Activated CD8-positive, alpha-beta T cell treated with anti-CD3 and anti-CD28 coated beads, Interleukin-2, amount 10 ng/mL, durations not matched to agents 7 days and 5 days (primary cell): ENCODE measurements around the gene MAP1LC3A. TPM values are rescaled to one million over a fixed set of nuclear protein-coding genes. Genes with fewer than 3 reads are reported as not detected.
"Not testable (repeated sequence)": the region's sequence is repeated elsewhere in the genome, so short reads cannot be mapped to it uniquely, and the experiment has no call there.

Experiments
- ATAC-seq: fragments of 150-1000 bp; cut with Tn5 transposase; one replicate; pipeline ENCODE4 v1.10.0; 2021; ENCODE audit warnings: moderate library complexity
- CTCF ChIA-PET: fragments of 350-600 bp; sonication (Branson Sonifier 250); formaldehyde crosslinking; loops from one replicate; lab custom pipeline; 2021; ENCODE audit warnings: antibody characterized with exemption; lab: Charles Lee
- POLR2A ChIA-PET: fragments of 350-600 bp; sonication (Branson Sonifier 250); formaldehyde crosslinking; loops from one replicate; lab custom pipeline; 2021; ENCODE audit warnings: antibody characterized with exemption; lab: Charles Lee
- DNase-seq: peaks from one replicate; pipeline ENCODE4 v3.0.0-alpha.2; 2020
- H3K27ac Mint-ChIP-seq: one replicate; pipeline ENCODE4 v1.8.0; 2021; ENCODE audit warnings: mild to moderate bottlenecking, mixed read lengths
- H3K27me3 Mint-ChIP-seq: one replicate; pipeline ENCODE4 v1.8.0; 2021; ENCODE audit warnings: low read depth, mixed read lengths
- H3K36me3 Mint-ChIP-seq: one replicate; pipeline ENCODE4 v1.8.0; 2021; ENCODE audit warnings: low read depth, mixed read lengths
- H3K4me1 Mint-ChIP-seq: one replicate; pipeline ENCODE4 v1.8.0; 2021; ENCODE audit warnings: low read depth, mixed read lengths
- H3K4me3 Mint-ChIP-seq: one replicate; pipeline ENCODE4 v1.8.0; 2021; ENCODE audit warnings: mild to moderate bottlenecking, mixed read lengths
- H3K9me3 Mint-ChIP-seq: one replicate; pipeline ENCODE4 v1.8.0; 2022; ENCODE audit warnings: mixed read lengths; ENCODE audit not compliant: insufficient read depth
- total RNA-seq, 2 experiments: library from RNA; stranded (reverse); gene quantifications; one replicate each; pipeline ENCODE4 v1.2.3, GENCODE V29; 2021

Gene MAP1LC3A
- total RNA-seq: 1 to 10 TPM; 1.4 to 1.6 TPM

- peak within 1 kb of the TSS; percentile 84 for H3K27ac Mint-ChIP-seq
- peaks cover 3% of the 10 kb centered on the region for H3K36me3 Mint-ChIP-seq
- no peaks in the 10 kb centered on the region for H3K9me3 Mint-ChIP-seq
- no peaks in the 10 kb centered on the region for H3K27me3 Mint-ChIP-seq
- peak within 1 kb of the TSS; percentile 76 for H3K4me3 Mint-ChIP-seq
- ChIA-PET CTCF (interaction anchor here (0.9 to 1.9 kb wide), 6 partner anchors 25 to 246 kb away, joined by 3 to 11 read pairs (median 4); no protein-coding TSS in a partner anchor), POLR2A (interaction anchor here (1.1 to 1.2 kb wide), 2 partner anchors 42 to 125 kb away, joined by 3 read pairs; partner anchors contain the start of gene DYNLRB1)
- ATAC-seq (peak; percentile 87), DNase-seq (peak; percentile 92)
- H3K4me1 Mint-ChIP-seq: peaks cover 13% of the 10 kb centered on the region
These were observed at the start of gene MAP1LC3A for GRCh38 chr20:34558320-34559218. MAP1LC3A (plus strand) TSS chr20:34558718; CDS start chr20:34558869, 151 bp downstream.

GRCh38 chr20:34510575-34510974 is 47.9 kb upstream of the MAP1LC3A start:
- CTCF ChIA-PET: interaction anchor here (1.0 kb wide), 1 partner anchor 198 kb away, joined by 6 read pairs; no protein-coding TSS in a partner anchor
- no peak overlapping the region for H3K27ac Mint-ChIP-seq
- peaks cover 21% of the 10 kb centered on the region for H3K36me3 Mint-ChIP-seq

GRCh38 chr20:34511891-34512265 is 46.6 kb upstream of the MAP1LC3A start:
- Mint-ChIP-seq H3K27me3 (no peaks in the 10 kb centered on the region), H3K4me3 (no peak overlapping the region), H3K36me3 (peaks cover 15% of the 10 kb centered on the region), H3K27ac (no peak overlapping the region), H3K9me3 (no peaks in the 10 kb centered on the region), H3K4me1 (peaks cover 17% of the 10 kb centered on the region)
- no peak for DNase-seq
- CTCF ChIA-PET: interaction anchor here (1.8 kb wide), 1 partner anchor 199 kb away, joined by 15 read pairs; no protein-coding TSS in a partner anchor
- POLR2A ChIA-PET: no interaction called here
- ATAC-seq: no peak

More at GRCh38 chr20:34510575-34510974, 47.9 kb upstream of the MAP1LC3A start:
- ATAC-seq (no peak), DNase-seq (no peak)
- H3K4me3 Mint-ChIP-seq: no peak overlapping the region
- H3K4me1 Mint-ChIP-seq: peaks cover 15% of the 10 kb centered on the region
- no peaks in the 10 kb centered on the region for H3K27me3 Mint-ChIP-seq
- no peaks in the 10 kb centered on the region for H3K9me3 Mint-ChIP-seq
- POLR2A ChIA-PET: no interaction called here

GRCh38 chr20:34512266-34512954 is 46.1 kb upstream of the MAP1LC3A start:
- Mint-ChIP-seq H3K27ac (no peak overlapping the region), H3K4me1 (peaks cover 17% of the 10 kb centered on the region), H3K36me3 (peaks cover 15% of the 10 kb centered on the region), H3K9me3 (no peaks in the 10 kb centered on the region), H3K4me3 (no peak overlapping the region), H3K27me3 (no peaks in the 10 kb centered on the region)
- CTCF ChIA-PET: interaction anchor here (1.8 kb wide), 1 partner anchor 200 kb away, joined by 15 read pairs; no protein-coding TSS in a partner anchor
- ATAC-seq (no peak), DNase-seq (no peak)
- POLR2A ChIA-PET: no interaction called here

GRCh38 chr20:34512955-34513419 is 45.5 kb upstream of the MAP1LC3A start:
- DNase-seq (no peak), ATAC-seq (no peak)
- Mint-ChIP-seq H3K27ac (no peak overlapping the region), H3K27me3 (no peaks in the 10 kb centered on the region), H3K4me3 (no peak overlapping the region), H3K4me1 (peaks cover 21% of the 10 kb centered on the region), H3K9me3 (no peaks in the 10 kb centered on the region), H3K36me3 (peaks cover 10% of the 10 kb centered on the region)
- POLR2A ChIA-PET: no interaction called here
- CTCF ChIA-PET: interaction anchor here (1.8 kb wide), 1 partner anchor 200 kb away, joined by 15 read pairs; no protein-coding TSS in a partner anchor

- H3K27ac Mint-ChIP-seq: peak overlapping the region; percentile 52
- POLR2A ChIA-PET, DNase-seq, H3K27me3 Mint-ChIP-seq, H3K36me3 Mint-ChIP-seq, H3K4me3 Mint-ChIP-seq, ATAC-seq, H3K9me3 Mint-ChIP-seq: not testable (repeated sequence)
- CTCF ChIA-PET: interaction anchor here (5.6 kb wide), 1 partner anchor 201 kb away, joined by 124 read pairs; no protein-coding TSS in a partner anchor
- H3K4me1 Mint-ChIP-seq: peaks cover 28% of the 10 kb centered on the region
These were observed 44.5 kb upstream of the MAP1LC3A start for GRCh38 chr20:34514034-34514433.

- DNase-seq (no peak), ATAC-seq (peak; percentile 32)
- peaks cover 29% of the 10 kb centered on the region for H3K4me1 Mint-ChIP-seq
- ChIA-PET CTCF (interaction anchor here (0.6 to 5.6 kb wide), 14 partner anchors 15 to 324 kb away, joined by 3 to 124 read pairs (median 4); partner anchors contain the start of genes AHCY and ITCH), POLR2A (interaction anchor here (0.7 to 2.7 kb wide), 7 partner anchors 129 to 1439 kb away, joined by 3 to 14 read pairs (median 5); partner anchors contain the start of genes AHCY, ITCH, PIGU and SCAND1)
- no peaks in the 10 kb centered on the region for H3K9me3 Mint-ChIP-seq
- H3K4me3 Mint-ChIP-seq: peak overlapping the region; percentile 98
- H3K27ac Mint-ChIP-seq: peak overlapping the region; percentile 98
- peaks cover 11% of the 10 kb centered on the region for H3K36me3 Mint-ChIP-seq
- no peaks in the 10 kb centered on the region for H3K27me3 Mint-ChIP-seq
These were observed 43.5 kb upstream of the MAP1LC3A start for GRCh38 chr20:34514897-34515483.

GRCh38 chr20:34515484-34516246 is 42.9 kb upstream of the MAP1LC3A start:
- Mint-ChIP-seq H3K27ac (peak overlapping the region; percentile 98), H3K4me3 (peak overlapping the region; percentile 98), H3K4me1 (peaks cover 31% of the 10 kb centered on the region), H3K27me3 (no peaks in the 10 kb centered on the region), H3K36me3 (peaks cover 13% of the 10 kb centered on the region), H3K9me3 (no peaks in the 10 kb centered on the region)
- POLR2A ChIA-PET: interaction anchor here (0.5 to 2.7 kb wide), 12 partner anchors 10 to 1438 kb away, joined by 3 to 14 read pairs (median 4); partner anchors contain the start of genes AHCY, ITCH, PIGU and SCAND1
- ATAC-seq (peak; percentile 71), DNase-seq (peak; percentile 86)
- CTCF ChIA-PET: interaction anchor here (0.6 to 5.6 kb wide), 20 partner anchors 16 to 325 kb away, joined by 3 to 124 read pairs (median 4); partner anchors contain the start of genes AHCY and ITCH

GRCh38 chr20:34516247-34517113 is 42.0 kb upstream of the MAP1LC3A start, which contains the start of gene DYNLRB1:
DYNLRB1 (plus strand) TSS chr20:34516422; CDS start chr20:34516459, 37 bp downstream.
- ATAC-seq (peak; percentile 88), DNase-seq (peak; percentile 97)
- H3K9me3 Mint-ChIP-seq: no peaks in the 10 kb centered on the region
- H3K36me3 Mint-ChIP-seq: peaks cover 13% of the 10 kb centered on the region
- ChIA-PET POLR2A (interaction anchor here (0.5 to 2.7 kb wide), 14 partner anchors 11 to 404 kb away, joined by 3 to 14 read pairs (median 3); partner anchors contain the start of genes AHCY, EIF2S2, ITCH and MAP1LC3A), CTCF (interaction anchor here (0.6 to 5.6 kb wide), 22 partner anchors 10 to 630 kb away, joined by 3 to 124 read pairs (median 4); partner anchors contain the start of genes AHCY and EDEM2)
- no peaks in the 10 kb centered on the region for H3K27me3 Mint-ChIP-seq
- peaks cover 31% of the 10 kb centered on the region for H3K4me1 Mint-ChIP-seq
- H3K27ac Mint-ChIP-seq: peak within 1 kb of the TSS; percentile 98
- peak within 1 kb of the TSS; percentile 98 for H3K4me3 Mint-ChIP-seq
